Measurements from ENCODE around the gene CSPG4. TPM values are rescaled to one million over a fixed set of nuclear protein-coding genes. Genes with fewer than 3 reads are reported as not detected.

Gene CSPG4
- total and polyA plus RNA-seq, 9 of the 15 experiments (the other 6 are each of a cell fraction or from before 2014, with no cell fraction given): under 0.01 to 0.07 (median 0.04) TPM; not detected in 5

- peak overlapping the region; percentile 96 for H2AFZ ChIP-seq (ENCODE audit: low read depth, low read length)
- ChIA-PET CTCF (ENCODE audit: low intra/inter-chr PET ratio) (no interaction called here), POLR2A (interaction anchor here (0.6 to 1.2 kb wide), 4 partner anchors 12 to 188 kb away, joined by 3 to 6 read pairs (median 3); no protein-coding TSS in a partner anchor)
- peaks cover 3% of the 10 kb centered on the region; the same call in 1 of the 3 replicates for H3K79me2 ChIP-seq (ENCODE audit: control insufficient read depth, insufficient read depth, low read length)
- FAIRE-seq: peak; percentile 87
- H3K36me3 ChIP-seq (ENCODE audit: control insufficient read depth, insufficient read depth, low read length): no peaks in the 10 kb centered on the region
- peak overlapping the region; percentile 46; the same call in 2 of the 3 replicates for H3K27ac ChIP-seq (ENCODE audit: extremely low read depth, low read depth, low read length)
- BruUV-seq (replicated peaks): TSS peak; percentile 94
- H3K9me1 ChIP-seq (ENCODE audit: control insufficient read depth, insufficient read depth, low read length): no peaks in the 10 kb centered on the region
- peaks cover 5 to 27% of the 10 kb centered on the region in 2 experiments; a peak in 4 of 5 replicates for H3K4me1 ChIP-seq (replicated peaks in 1 of 2; ENCODE audit: control insufficient read depth in 2 of 2, insufficient read depth in 2 of 2, low read length in 2 of 2)
- peak; percentile 97 to 99 (median 98) for DNase-seq (ENCODE audit: extremely low read depth in 1 of 4, low spot score in 3 of 4)
- peak overlapping the region; percentile 63 to 90; a peak in 3 of 4 replicates for H3K9ac ChIP-seq (ENCODE audit: insufficient read depth in 1 of 2, low read depth in 2 of 2, low read length in 2 of 2)
- in situ Hi-C loops (cut with MboI) (no loop called here), intact Hi-C loops (cut with micrococcal nuclease) (loop anchor here (2.0 kb wide), 1 partner anchor 20 kb away; no protein-coding TSS in a partner anchor)
- WGBS (ENCODE audit: insufficient coverage, low coverage, missing lambda C conversion rate): 2% methylated on average over 44 of the region's 54 CpGs
- no peaks in the 10 kb centered on the region for H3K27me3 ChIP-seq (ENCODE audit: control insufficient read depth in 2 of 2, insufficient read depth in 2 of 2, low read length in 2 of 2)
- H4K20me1 ChIP-seq (replicated peaks; ENCODE audit: control insufficient read depth, insufficient read depth, low read length): no peaks in the 10 kb centered on the region
- H3K4me3 ChIP-seq: peak overlapping the region; percentile 69
- peak overlapping the region; percentile 89 for H3K4me2 ChIP-seq (ENCODE audit: insufficient read depth, low read length)
- H3K9me3 ChIP-seq (replicated peaks; ENCODE audit: control insufficient read depth, insufficient read depth, low read depth, low read length): no peaks in the 10 kb centered on the region
- ATAC-seq: peak; percentile 100
- no peak for TF ChIP-seq NFIC (IDR thresholded peaks at IDR 0.05)
- TF ChIP-seq JUND (IDR thresholded peaks at IDR 0.05; ENCODE audit: borderline replicate concordance, low read depth, low read length): peak; percentile 2; the same call in 1 of the 2 replicates
- TF ChIP-seq JUND (tag; IDR thresholded peaks at IDR 0.05; ENCODE audit: borderline replicate concordance, low read depth, low read length): no peak
- no peak for TF ChIP-seq NFATC3 (IDR thresholded peaks at IDR 0.05)
- TF ChIP-seq ZNF764 (CRISPR knock-in tag; IDR thresholded peaks at IDR 0.05; ENCODE audit: low read depth): no peak
- no peak for TF ChIP-seq MCM3 (IDR thresholded peaks at IDR 0.05)
- TF ChIP-seq SMAD1 (IDR thresholded peaks at IDR 0.05; ENCODE audit: low read depth, low read length, partially characterized antibody): no peak
- no peak for TF ChIP-seq ILK (tag; IDR thresholded peaks at IDR 0.05; ENCODE audit: borderline replicate concordance, low read depth)
- no peak for TF ChIP-seq XRCC5 (IDR thresholded peaks at IDR 0.05; ENCODE audit: low read depth, low read length)
- peak; percentile 59 for TF ChIP-seq EGR1 (conservative IDR thresholded peaks at IDR 0.05)
- TF ChIP-seq KDM2B (CRISPR knock-in tag; IDR thresholded peaks at IDR 0.05): no peak
- peak; percentile 91 for TF ChIP-seq ARID4B (CRISPR knock-in tag; IDR thresholded peaks at IDR 0.05)
- peak; percentile 98 for TF ChIP-seq L3MBTL2 (IDR thresholded peaks at IDR 0.05)
- TF ChIP-seq SUPT5H (IDR thresholded peaks at IDR 0.05): peak; percentile 61
- TF ChIP-seq EP300 (IDR thresholded peaks at IDR 0.05; ENCODE audit: low read length): no peak
Observed at GRCh38 chr15:75738647-75739325, 26.1 kb upstream of the CSPG4 start.
